Stomach smooth muscle (tissue), 2 donors: ENCODE measurements around the gene ARHGAP32.

ENCODE experiments used
- H3K27ac ChIP-seq: one replicate; pipeline ENCODE4 v1.7.0; 2013; ENCODE audit warnings: mild to moderate bottlenecking, low read length, inconsistent platforms
- H3K27me3 ChIP-seq, 2 donors: one replicate each; pipeline ENCODE4 v1.7.0; 2013; ENCODE audit warnings: low read length in 2 of 2; ENCODE audit not compliant: insufficient read depth in 2 of 2, control insufficient read depth in 1 of 2
- H3K36me3 ChIP-seq, 2 donors: one replicate each; pipeline ENCODE4 v1.7.0; 2013; ENCODE audit warnings: low read length in 2 of 2; ENCODE audit not compliant: control insufficient read depth in 2 of 2, insufficient read depth in 2 of 2
- H3K4me1 ChIP-seq: one replicate; pipeline ENCODE4 v1.7.0; 2013; ENCODE audit warnings: low read length; ENCODE audit not compliant: control insufficient read depth, insufficient read depth
- H3K4me3 ChIP-seq, 2 donors: one replicate each; pipeline ENCODE4 v1.7.0; 2013; ENCODE audit warnings: low read length in 2 of 2
- H3K9ac ChIP-seq, 2 donors: one replicate each; pipeline ENCODE4 v1.7.0; 2013; ENCODE audit warnings: low read length in 2 of 2, mild to moderate bottlenecking in 1 of 2
- H3K9me3 ChIP-seq, 2 donors: one replicate each; pipeline ENCODE4 v1.7.0; 2013; ENCODE audit warnings: low read length in 2 of 2; ENCODE audit not compliant: control insufficient read depth in 2 of 2
- donor health status: healthy.
- donor health status: Pancreatic carcinoma.

The ARHGAP32 gene

GRCh38 chr11:129192150-129192549 lies at the start of gene ARHGAP32:
ARHGAP32 (minus strand) TSS chr11:129192325; CDS start chr11:129192198, 127 bp downstream.
- no peaks in the 10 kb centered on the region for H3K36me3 ChIP-seq
- no peak within 1 kb of the TSS for H3K4me3 ChIP-seq
- no peak within 1 kb of the TSS for H3K27ac ChIP-seq
- no peaks in the 10 kb centered on the region for H3K9me3 ChIP-seq
- H3K4me1 ChIP-seq = no peaks in the 10 kb centered on the region
- no peak within 1 kb of the TSS for H3K9ac ChIP-seq
- no peaks in the 10 kb centered on the region for H3K27me3 ChIP-seq

DNA sequence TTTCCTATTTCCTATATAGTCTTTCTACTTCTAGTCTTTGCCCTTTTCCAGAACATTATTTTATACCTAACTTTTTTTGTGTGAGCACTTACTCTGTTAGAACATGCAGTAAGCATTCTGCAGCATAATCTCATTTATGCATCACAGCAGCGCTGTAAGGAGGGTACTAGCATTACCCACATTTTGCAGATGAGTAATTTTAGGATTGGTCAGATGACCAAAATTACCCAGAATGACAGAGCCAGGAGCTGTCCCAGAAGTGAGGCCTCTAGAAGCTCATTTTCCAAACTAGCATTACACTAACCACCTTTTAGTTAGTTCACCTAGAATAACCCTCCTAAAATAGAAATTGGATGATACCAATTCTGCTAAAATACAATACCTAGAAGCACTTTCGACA lies 47.1 kb upstream of the ARHGAP32 start:
- no peak overlapping the region for H3K9ac ChIP-seq
- H3K4me1 ChIP-seq = no peaks in the 10 kb centered on the region
- H3K27ac ChIP-seq = no peak overlapping the region
- H3K27me3 ChIP-seq = no peaks in the 10 kb centered on the region
- no peaks in the 10 kb centered on the region for H3K36me3 ChIP-seq
- H3K9me3 ChIP-seq = no peaks in the 10 kb centered on the region
- no peak overlapping the region for H3K4me3 ChIP-seq

DNA sequence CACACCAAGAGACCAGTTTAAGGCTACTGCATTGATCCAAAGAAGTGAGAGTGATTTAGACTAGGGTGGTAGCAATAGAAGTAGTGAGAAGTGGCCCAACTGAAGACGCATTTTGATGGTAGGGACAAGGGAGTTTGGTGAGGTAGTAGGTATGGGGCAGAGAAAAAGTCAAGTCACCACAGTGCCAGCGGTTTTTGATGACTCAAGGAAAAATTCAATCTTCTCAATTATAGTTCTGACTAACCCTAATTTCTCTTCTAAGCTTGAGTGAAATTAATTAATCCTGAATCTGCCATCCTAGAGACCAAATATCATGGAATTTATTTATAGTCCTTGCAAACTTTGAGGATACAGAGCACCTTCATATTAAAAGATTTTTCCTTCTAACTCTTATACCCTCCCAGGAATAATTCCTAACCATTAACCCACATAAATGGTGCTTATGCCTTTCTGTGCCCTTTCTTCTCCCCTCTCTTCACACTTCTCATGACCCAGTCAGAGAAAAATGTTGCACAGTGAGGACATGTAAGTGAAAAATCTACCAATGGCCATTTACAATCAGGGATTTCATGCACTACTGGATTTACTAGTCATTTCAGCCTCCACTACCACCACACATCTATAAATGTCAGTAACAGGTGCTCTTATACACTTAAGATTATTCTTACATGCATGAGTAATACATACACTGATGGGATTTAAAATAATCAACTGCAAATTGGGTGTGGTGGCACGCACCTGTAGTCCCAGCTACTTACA lies 45.9 kb upstream of the ARHGAP32 start:
- Histone ChIP-seq H3K36me3 (no peaks in the 10 kb centered on the region), H3K27me3 (no peaks in the 10 kb centered on the region), H3K27ac (no peak overlapping the region), H3K4me3 (no peak overlapping the region), H3K9me3 (no peaks in the 10 kb centered on the region), H3K9ac (no peak overlapping the region), H3K4me1 (no peaks in the 10 kb centered on the region)

- H3K27me3 ChIP-seq = no peaks in the 10 kb centered on the region
- no peak overlapping the region for H3K9ac ChIP-seq
Measured at GRCh38 chr11:129237456-129237855, 45.3 kb upstream of the ARHGAP32 start.

DNA sequence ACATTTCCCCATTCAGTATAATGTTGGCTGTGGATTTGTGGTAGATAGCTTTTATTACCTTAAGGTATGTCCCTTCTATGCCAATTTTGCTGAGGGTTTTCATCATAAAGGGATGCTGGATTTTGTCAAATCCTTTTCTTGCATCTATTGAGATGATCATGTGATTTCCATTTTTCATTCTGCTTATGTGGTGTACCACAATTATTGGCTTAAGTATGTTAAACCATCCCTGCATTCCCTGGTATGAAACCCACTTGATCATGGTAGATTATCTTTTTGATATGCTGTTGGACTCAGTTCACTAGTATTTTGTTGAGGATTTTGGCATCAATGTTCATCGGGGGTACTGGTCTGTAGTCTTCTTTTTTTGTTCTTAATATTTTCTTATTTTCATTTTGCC lies 44.7 kb upstream of the ARHGAP32 start:
- no peak overlapping the region for H3K9ac ChIP-seq

More at GRCh38 chr11:129237456-129237855, 45.3 kb upstream of the ARHGAP32 start:
- H3K27ac ChIP-seq = no peak overlapping the region
- H3K36me3 ChIP-seq = no peaks in the 10 kb centered on the region
- no peaks in the 10 kb centered on the region for H3K4me1 ChIP-seq
- H3K4me3 ChIP-seq = no peak overlapping the region
- no peaks in the 10 kb centered on the region for H3K9me3 ChIP-seq

DNA sequence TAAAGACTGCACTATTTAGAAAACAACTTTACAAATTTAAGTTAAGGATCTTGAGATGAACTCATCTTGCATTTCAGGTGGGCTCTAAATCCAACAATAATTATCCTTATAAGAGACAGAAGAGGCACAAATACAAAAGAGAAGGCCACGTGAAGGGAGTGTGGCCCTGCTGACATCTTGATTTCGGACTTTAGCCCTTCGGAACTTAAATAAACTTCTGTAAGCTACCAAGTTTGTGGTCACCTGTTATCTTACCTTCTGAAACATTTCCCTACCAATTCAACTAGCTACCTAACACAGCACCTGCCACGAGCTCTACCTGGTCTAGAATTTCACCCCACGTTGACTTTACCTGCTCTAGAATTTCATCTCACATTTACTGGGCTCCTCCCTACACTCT lies 42.9 kb upstream of the ARHGAP32 start:
- H3K27ac ChIP-seq = no peak overlapping the region
- H3K27me3 ChIP-seq = no peaks in the 10 kb centered on the region
- no peaks in the 10 kb centered on the region for H3K4me1 ChIP-seq
- H3K9ac ChIP-seq = no peak overlapping the region
- H3K36me3 ChIP-seq = no peaks in the 10 kb centered on the region
- no peaks in the 10 kb centered on the region for H3K9me3 ChIP-seq
- H3K4me3 ChIP-seq = no peak overlapping the region

More for the DNA sequence above, 44.7 kb upstream of the ARHGAP32 start:
- H3K9me3 ChIP-seq = no peaks in the 10 kb centered on the region
- H3K27me3 ChIP-seq = no peaks in the 10 kb centered on the region
- H3K4me1 ChIP-seq = no peaks in the 10 kb centered on the region
- H3K27ac ChIP-seq = no peak overlapping the region
- no peak overlapping the region for H3K4me3 ChIP-seq
- H3K36me3 ChIP-seq = no peaks in the 10 kb centered on the region

GRCh38 chr11:129230006-129230405 lies 37.9 kb upstream of the ARHGAP32 start:
- Histone ChIP-seq H3K36me3 (no peaks in the 10 kb centered on the region), H3K27me3 (no peaks in the 10 kb centered on the region), H3K9ac (no peak overlapping the region), H3K4me3 (no peak overlapping the region), H3K4me1 (no peaks in the 10 kb centered on the region), H3K27ac (no peak overlapping the region), H3K9me3 (no peaks in the 10 kb centered on the region)

DNA sequence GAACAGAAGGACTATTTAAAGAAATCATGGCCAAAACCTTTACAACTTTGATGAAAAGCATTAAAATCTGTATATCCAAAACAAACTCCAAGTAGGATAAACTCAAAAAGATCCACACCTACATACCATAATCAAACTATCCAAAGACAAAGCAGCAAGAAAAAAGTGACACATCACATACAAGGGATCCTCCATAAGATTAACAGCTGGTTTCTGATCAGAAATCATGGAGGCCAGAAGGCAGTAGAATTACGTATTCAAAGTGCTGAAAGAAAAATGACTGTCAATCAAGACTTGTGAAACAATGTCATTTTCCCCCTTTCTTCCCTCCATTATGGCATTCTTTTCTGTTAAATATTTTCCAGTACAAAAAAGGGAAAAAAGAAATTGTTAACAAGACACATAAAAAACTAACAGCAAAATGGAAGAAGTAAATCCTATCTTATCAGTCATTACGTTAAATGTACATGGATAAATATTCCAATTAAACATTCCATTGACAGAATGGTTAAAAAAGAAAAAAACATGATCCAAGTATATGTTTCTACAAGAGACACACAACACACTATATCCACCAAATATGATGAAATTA lies 34.2 kb upstream of the ARHGAP32 start:
- H3K27ac ChIP-seq = no peak overlapping the region
- H3K9me3 ChIP-seq = no peaks in the 10 kb centered on the region
- no peak overlapping the region for H3K4me3 ChIP-seq
- no peaks in the 10 kb centered on the region for H3K4me1 ChIP-seq
- no peaks in the 10 kb centered on the region for H3K36me3 ChIP-seq
- no peaks in the 10 kb centered on the region for H3K27me3 ChIP-seq
- H3K9ac ChIP-seq = no peak overlapping the region

DNA sequence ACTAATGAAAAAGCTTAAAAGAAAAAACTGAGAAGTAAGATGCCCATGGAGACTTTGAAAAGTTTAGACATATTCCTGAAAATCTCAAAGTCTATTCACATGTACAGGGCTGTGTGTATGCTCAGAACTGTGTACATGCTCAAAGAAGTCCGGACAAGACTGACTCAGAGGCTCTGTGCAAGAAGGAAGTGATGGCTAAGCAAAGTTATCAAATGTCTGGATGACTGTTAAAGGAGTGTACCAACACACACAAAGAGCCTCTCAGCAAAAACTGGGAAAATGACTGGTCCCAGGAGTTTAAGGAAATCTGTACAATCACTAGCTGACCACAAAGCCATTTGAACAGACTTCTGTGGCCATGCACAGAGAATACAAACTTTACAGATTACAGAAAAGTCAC lies 33.1 kb upstream of the ARHGAP32 start:
- Histone ChIP-seq H3K27ac (no peak overlapping the region), H3K4me3 (no peak overlapping the region), H3K36me3 (no peaks in the 10 kb centered on the region), H3K4me1 (no peaks in the 10 kb centered on the region), H3K9me3 (no peaks in the 10 kb centered on the region), H3K9ac (no peak overlapping the region), H3K27me3 (no peaks in the 10 kb centered on the region)

GRCh38 chr11:129224538-129224937 lies 32.4 kb upstream of the ARHGAP32 start:
- Histone ChIP-seq H3K9ac (no peak overlapping the region), H3K27me3 (no peaks in the 10 kb centered on the region), H3K36me3 (no peaks in the 10 kb centered on the region), H3K9me3 (no peaks in the 10 kb centered on the region), H3K4me3 (no peak overlapping the region), H3K27ac (no peak overlapping the region), H3K4me1 (no peaks in the 10 kb centered on the region)

DNA sequence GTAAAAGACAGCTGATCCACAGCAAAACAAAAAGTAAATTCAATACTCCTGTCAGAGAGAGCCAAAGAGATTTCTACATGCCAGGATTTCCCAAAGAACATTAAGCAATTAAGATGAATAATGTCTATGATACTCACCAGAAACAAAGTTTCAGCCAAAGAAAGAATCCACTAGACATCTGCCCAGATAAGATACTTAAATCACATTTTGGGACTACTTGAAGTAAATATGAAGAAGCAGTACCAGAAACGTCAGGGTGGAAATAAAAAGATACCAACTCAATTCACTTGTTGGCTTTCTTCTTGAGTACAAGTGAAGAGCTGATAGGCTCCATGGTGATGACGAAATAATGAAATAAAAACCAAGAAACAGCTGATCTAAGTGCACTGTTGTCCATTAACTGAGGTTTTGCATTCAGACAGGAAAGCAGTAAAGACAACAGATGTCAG lies 31.6 kb upstream of the ARHGAP32 start:
- Histone ChIP-seq H3K4me3 (no peak overlapping the region), H3K9ac (no peak overlapping the region), H3K9me3 (no peaks in the 10 kb centered on the region), H3K4me1 (no peaks in the 10 kb centered on the region), H3K36me3 (no peaks in the 10 kb centered on the region), H3K27ac (no peak overlapping the region), H3K27me3 (no peaks in the 10 kb centered on the region)
